Neural progenitor cell (in vitro differentiated cells): ENCODE measurements around the gene SUMO2. TPM values are rescaled to one million over a fixed set of nuclear protein-coding genes. Genes with fewer than 3 reads are reported as not detected.

Experiments
- DNase-seq: peaks from one replicate; pipeline ENCODE4 v3.0.0-alpha.2; 2016; ENCODE audit warnings: low spot score
- H2AFZ ChIP-seq: fragments of 200-600 bp; sonication (generic); replicated peaks from 2 replicates; pipeline ENCODE4 v1.6.1; 2016; ENCODE audit warnings: antibody characterized with exemption
- H3F3A ChIP-seq: fragments of 200-600 bp; sonication (generic); 2 replicates; pipeline ENCODE4 v1.6.1; 2016; ENCODE audit warnings: antibody characterized with exemption, low read depth
- H3K27ac ChIP-seq: fragments of 200-600 bp; sonication (generic); 2 replicates; pipeline ENCODE4 v1.5.1; 2016; ENCODE audit warnings: mild to moderate bottlenecking
- H3K27me3 ChIP-seq: fragments of 200-600 bp; sonication (generic); 2 replicates; pipeline ENCODE4 v1.6.1; 2016; ENCODE audit warnings: mild to moderate bottlenecking, moderate library complexity
- H3K36me3 ChIP-seq: fragments of 200-600 bp; sonication (generic); 2 replicates; pipeline ENCODE4 v1.5.1; 2016
- H3K4me1 ChIP-seq: fragments of 200-600 bp; sonication (generic); 2 replicates; pipeline ENCODE4 v1.6.1; 2016; ENCODE audit warnings: mixed run types
- H3K4me2 ChIP-seq: fragments of 200-600 bp; sonication (generic); 2 replicates; pipeline ENCODE4 v1.6.1; 2016
- H3K4me3 ChIP-seq: fragments of 200-600 bp; sonication (generic); 2 replicates; pipeline ENCODE4 v1.5.1; 2016
- H3K79me2 ChIP-seq: fragments of 200-600 bp; sonication (generic); 2 replicates; pipeline ENCODE4 v1.6.1; 2016; ENCODE audit warnings: low read depth
- H3K9ac ChIP-seq: fragments of 200-600 bp; sonication (generic); 2 replicates; pipeline ENCODE4 v1.6.1; 2016
- H3K9me3 ChIP-seq: fragments of 200-600 bp; sonication (generic); 2 replicates; pipeline ENCODE4 v1.5.1; 2016; ENCODE audit warnings: low read depth
- H4K20me1 ChIP-seq: fragments of 200-600 bp; sonication (generic); 2 replicates; pipeline ENCODE4 v1.6.1; 2016; ENCODE audit warnings: low read depth
- H3K27ac Mint-ChIP-seq: 3 replicates; pipeline ENCODE4 v1.8.0; 2021; ENCODE audit warnings: mixed read lengths
- H3K27me3 Mint-ChIP-seq: 2 replicates; pipeline ENCODE4 v1.8.0; 2022; ENCODE audit warnings: low read depth, mild to moderate bottlenecking, inconsistent platforms, moderate library complexity, mixed read lengths; ENCODE audit not compliant: insufficient read depth
- H3K36me3 Mint-ChIP-seq: 3 replicates; pipeline ENCODE4 v1.8.0; 2021; ENCODE audit warnings: mixed read lengths
- H3K4me1 Mint-ChIP-seq: 3 replicates; pipeline ENCODE4 v1.8.0; 2021; ENCODE audit warnings: mixed read lengths
- H3K4me3 Mint-ChIP-seq: 3 replicates; pipeline ENCODE4 v1.8.0; 2021; ENCODE audit warnings: mild to moderate bottlenecking, moderate library complexity, mixed read lengths
- H3K9me3 Mint-ChIP-seq: 3 replicates; pipeline ENCODE4 v1.8.0; 2020; ENCODE audit warnings: mixed read lengths
- EZH2 ChIP-seq: fragments of 200-600 bp; sonication (generic); IDR thresholded peaks from 2 replicates; pipeline ENCODE4 v1.6.1; 2017; ENCODE audit warnings: antibody characterized with exemption, mild to moderate bottlenecking, moderate library complexity
- EZH2phosphoT487 ChIP-seq: fragments of 200-600 bp; sonication (generic); IDR thresholded peaks from 2 replicates; pipeline ENCODE4 v1.6.1; 2017; ENCODE audit warnings: antibody characterized with exemption
- total RNA-seq: library from RNA; depleted of rRNA; stranded (reverse); fragments of >200 nt; gene quantifications from 2 replicates; pipeline ENCODE4 v1.2.3, GENCODE V29; 2015; ENCODE audit warnings: low replicate concordance
- TF ChIP-seq, protein P1 (sequence below): fragments of 200-600 bp; sonication (generic); IDR thresholded peaks from 2 replicates; pipeline ENCODE4 v1.5.1; 2017; ENCODE audit warnings: antibody characterized with exemption, mild to moderate bottlenecking

Gene SUMO2
- total RNA-seq, 1 donor from 2014 or later: 372 TPM

DNA sequence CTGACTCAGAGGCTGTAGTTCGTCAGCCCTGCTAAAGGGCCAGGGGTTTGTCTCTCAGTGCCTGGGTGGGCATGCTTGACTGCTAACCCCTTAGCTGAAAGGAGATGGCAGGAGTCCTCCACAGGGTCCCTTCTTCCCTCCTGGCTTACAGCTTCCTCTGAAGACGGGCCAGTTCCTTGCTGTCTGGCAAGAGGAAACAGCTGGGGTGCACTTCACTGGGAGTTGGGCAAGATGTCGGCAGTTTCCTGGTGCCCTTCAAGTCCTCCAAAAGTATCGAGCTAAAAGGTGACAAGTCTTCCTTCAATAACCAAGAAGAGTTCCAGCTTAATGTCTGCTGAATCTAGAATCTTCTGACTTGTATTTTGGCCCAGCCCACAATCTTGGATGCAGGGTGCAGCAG lies 46.1 kb upstream of the SUMO2 start:
- no peak overlapping the region for H3K27ac Mint-ChIP-seq
- Histone ChIP-seq H3K4me3 (no peak overlapping the region), H4K20me1 (no peaks in the 10 kb centered on the region), H3K27me3 (no peaks in the 10 kb centered on the region), H3K79me2 (no peaks in the 10 kb centered on the region), H3K27ac (no peak overlapping the region), H3K9me3 (no peaks in the 10 kb centered on the region), H2AFZ (no peak overlapping the region), H3K4me1 (no peaks in the 10 kb centered on the region), H3K9ac (no peak overlapping the region), H3K36me3 (no peaks in the 10 kb centered on the region), H3K4me2 (no peak overlapping the region), H3F3A (no peaks in the 10 kb centered on the region)
- no peak for DNase-seq
- TF ChIP-seq, protein P1, sequence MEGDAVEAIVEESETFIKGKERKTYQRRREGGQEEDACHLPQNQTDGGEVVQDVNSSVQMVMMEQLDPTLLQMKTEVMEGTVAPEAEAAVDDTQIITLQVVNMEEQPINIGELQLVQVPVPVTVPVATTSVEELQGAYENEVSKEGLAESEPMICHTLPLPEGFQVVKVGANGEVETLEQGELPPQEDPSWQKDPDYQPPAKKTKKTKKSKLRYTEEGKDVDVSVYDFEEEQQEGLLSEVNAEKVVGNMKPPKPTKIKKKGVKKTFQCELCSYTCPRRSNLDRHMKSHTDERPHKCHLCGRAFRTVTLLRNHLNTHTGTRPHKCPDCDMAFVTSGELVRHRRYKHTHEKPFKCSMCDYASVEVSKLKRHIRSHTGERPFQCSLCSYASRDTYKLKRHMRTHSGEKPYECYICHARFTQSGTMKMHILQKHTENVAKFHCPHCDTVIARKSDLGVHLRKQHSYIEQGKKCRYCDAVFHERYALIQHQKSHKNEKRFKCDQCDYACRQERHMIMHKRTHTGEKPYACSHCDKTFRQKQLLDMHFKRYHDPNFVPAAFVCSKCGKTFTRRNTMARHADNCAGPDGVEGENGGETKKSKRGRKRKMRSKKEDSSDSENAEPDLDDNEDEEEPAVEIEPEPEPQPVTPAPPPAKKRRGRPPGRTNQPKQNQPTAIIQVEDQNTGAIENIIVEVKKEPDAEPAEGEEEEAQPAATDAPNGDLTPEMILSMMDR: no peak
- no peak overlapping the region for H3K4me3 Mint-ChIP-seq
- peaks cover 36% of the 10 kb centered on the region for H3K36me3 Mint-ChIP-seq
- H3K9me3 Mint-ChIP-seq: no peaks in the 10 kb centered on the region
- H3K27me3 Mint-ChIP-seq: no peaks in the 10 kb centered on the region
- no peaks in the 10 kb centered on the region for H3K4me1 Mint-ChIP-seq

DNA sequence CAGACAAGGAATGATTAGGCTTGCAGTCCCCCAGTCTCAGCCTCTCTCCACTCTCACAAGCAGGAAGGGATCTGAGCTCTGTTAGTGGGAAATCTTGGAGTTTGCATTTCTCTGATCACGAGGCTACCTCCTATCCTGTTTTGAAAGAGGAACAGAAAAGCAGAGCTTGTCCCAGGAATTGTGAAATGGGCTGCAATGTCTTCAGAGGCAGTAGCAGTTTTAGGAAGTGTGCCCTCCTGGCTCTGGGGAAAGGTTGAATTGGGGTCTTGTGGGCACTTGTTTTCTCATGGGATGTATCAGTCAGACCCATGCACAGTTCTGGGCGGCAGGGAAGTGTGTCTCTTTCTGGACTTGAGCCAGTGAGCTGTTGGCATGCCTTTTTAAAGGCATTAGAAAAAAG lies 45.5 kb upstream of the SUMO2 start:
- Histone ChIP-seq H3K27me3 (no peaks in the 10 kb centered on the region), H3K9me3 (no peaks in the 10 kb centered on the region), H3K36me3 (no peaks in the 10 kb centered on the region), H3F3A (no peaks in the 10 kb centered on the region), H4K20me1 (no peaks in the 10 kb centered on the region), H3K27ac (no peak overlapping the region), H2AFZ (no peak overlapping the region), H3K79me2 (no peaks in the 10 kb centered on the region), H3K4me2 (no peak overlapping the region), H3K9ac (no peak overlapping the region), H3K4me3 (no peak overlapping the region), H3K4me1 (no peaks in the 10 kb centered on the region)
- Mint-ChIP-seq H3K4me3 (no peak overlapping the region), H3K9me3 (no peaks in the 10 kb centered on the region), H3K27ac (no peak overlapping the region), H3K36me3 (peaks cover 35% of the 10 kb centered on the region), H3K27me3 (no peaks in the 10 kb centered on the region), H3K4me1 (no peaks in the 10 kb centered on the region)
- no peak for DNase-seq
- no peak for TF ChIP-seq EZH2phosphoT487
- TF ChIP-seq, protein P1: no peak
- no peak for TF ChIP-seq EZH2

DNA sequence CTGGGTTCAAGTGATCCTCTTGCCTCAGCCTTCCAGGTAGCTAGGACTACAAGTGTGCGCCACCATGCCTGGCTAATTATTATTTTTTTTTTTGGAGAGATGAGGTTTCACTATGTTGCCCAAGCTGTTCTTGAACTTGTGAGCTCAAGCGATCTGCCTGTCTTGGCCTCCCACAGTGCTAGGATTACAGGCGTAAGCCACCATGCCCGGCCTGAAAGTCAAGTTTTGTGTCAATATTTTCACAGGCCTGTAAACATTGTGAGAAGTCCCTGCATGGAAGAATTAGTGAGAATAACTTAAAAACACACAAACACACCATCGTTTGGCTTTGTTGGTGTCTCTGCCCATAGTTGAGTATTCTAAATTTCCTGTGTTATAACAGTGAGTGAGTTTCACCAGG lies 45.0 kb upstream of the SUMO2 start:
- H3K36me3 ChIP-seq: no peaks in the 10 kb centered on the region
- H3K27ac Mint-ChIP-seq: no peak overlapping the region

More for the DNA sequence above, 45.0 kb upstream of the SUMO2 start:
- no peak overlapping the region for H3K4me3 Mint-ChIP-seq
- H3K9ac ChIP-seq: no peak overlapping the region
- no peaks in the 10 kb centered on the region for H3K9me3 Mint-ChIP-seq
- H3F3A ChIP-seq: no peaks in the 10 kb centered on the region
- no peaks in the 10 kb centered on the region for H3K9me3 ChIP-seq
- H3K79me2 ChIP-seq: no peaks in the 10 kb centered on the region
- TF ChIP-seq EZH2phosphoT487: no peak
- TF ChIP-seq EZH2: no peak
- TF ChIP-seq, protein P1: no peak
- no peak for DNase-seq
- H2AFZ ChIP-seq: no peak overlapping the region
- H3K4me1 Mint-ChIP-seq: no peaks in the 10 kb centered on the region
- H3K27me3 Mint-ChIP-seq: no peaks in the 10 kb centered on the region
- no peaks in the 10 kb centered on the region for H3K4me1 ChIP-seq
- no peak overlapping the region for H3K4me2 ChIP-seq
- no peak overlapping the region for H3K27ac ChIP-seq
- no peaks in the 10 kb centered on the region for H3K27me3 ChIP-seq
- H3K4me3 ChIP-seq: no peak overlapping the region
- H3K36me3 Mint-ChIP-seq: peaks cover 34% of the 10 kb centered on the region
- no peaks in the 10 kb centered on the region for H4K20me1 ChIP-seq
